Astrocyte (in vitro differentiated cells and primary cell): ENCODE results near the gene RCAN2.

Source experiments
- EZH2 ChIP-seq: IDR thresholded peaks from 2 replicates; pipeline ENCODE4 v1.6.1; 2012; ENCODE audit warnings: mild to moderate bottlenecking, low read length, inconsistent platforms; ENCODE audit not compliant: insufficient read depth
- TF ChIP-seq, protein P1 (sequence below): IDR thresholded peaks from 2 replicates; pipeline ENCODE4 v1.5.1; 2011; ENCODE audit warnings: low read depth, mild to moderate bottlenecking, inconsistent platforms, low read length, moderate library complexity; ENCODE audit not compliant: insufficient read depth

GRCh38 chr6:46287681-46288080, 203.6 kb downstream of the RCAN2 start:
- TF ChIP-seq, protein P1, sequence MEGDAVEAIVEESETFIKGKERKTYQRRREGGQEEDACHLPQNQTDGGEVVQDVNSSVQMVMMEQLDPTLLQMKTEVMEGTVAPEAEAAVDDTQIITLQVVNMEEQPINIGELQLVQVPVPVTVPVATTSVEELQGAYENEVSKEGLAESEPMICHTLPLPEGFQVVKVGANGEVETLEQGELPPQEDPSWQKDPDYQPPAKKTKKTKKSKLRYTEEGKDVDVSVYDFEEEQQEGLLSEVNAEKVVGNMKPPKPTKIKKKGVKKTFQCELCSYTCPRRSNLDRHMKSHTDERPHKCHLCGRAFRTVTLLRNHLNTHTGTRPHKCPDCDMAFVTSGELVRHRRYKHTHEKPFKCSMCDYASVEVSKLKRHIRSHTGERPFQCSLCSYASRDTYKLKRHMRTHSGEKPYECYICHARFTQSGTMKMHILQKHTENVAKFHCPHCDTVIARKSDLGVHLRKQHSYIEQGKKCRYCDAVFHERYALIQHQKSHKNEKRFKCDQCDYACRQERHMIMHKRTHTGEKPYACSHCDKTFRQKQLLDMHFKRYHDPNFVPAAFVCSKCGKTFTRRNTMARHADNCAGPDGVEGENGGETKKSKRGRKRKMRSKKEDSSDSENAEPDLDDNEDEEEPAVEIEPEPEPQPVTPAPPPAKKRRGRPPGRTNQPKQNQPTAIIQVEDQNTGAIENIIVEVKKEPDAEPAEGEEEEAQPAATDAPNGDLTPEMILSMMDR, result no peak
- no peak for TF ChIP-seq EZH2
